ENCODE measurements around the gene GATA3.

Gene GATA3

DNA sequence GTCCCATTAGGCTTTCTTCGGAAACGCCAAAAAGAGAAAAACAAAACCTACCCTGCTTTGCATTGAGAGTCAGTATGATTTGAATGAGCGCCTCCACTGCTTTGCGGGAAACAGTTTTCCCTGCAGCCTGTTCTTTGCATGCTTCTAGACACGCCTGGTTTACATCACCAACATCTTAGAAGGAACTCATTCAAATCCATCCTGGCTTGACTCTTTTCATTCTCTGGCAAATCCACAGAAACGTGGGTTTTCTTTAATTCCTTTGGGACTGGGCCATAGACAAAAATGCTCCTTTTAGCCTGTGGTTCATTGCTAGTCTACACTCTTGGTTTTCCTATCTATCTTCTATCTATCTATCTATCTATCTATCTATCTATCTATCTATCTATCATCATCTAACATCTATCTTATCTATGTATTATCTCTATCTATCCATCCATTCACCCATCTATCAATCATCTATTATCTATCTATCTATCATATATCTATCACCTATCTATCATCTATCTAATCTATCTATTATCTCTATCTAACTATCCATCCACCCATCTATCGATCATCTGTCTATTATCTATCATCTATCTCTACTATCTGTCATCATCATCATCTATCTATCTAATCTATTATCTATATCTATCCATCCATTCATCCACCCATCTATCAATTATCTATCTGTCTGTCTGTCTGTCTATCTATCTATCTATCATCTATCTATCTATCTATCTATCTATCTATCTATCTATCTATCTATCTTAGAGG, 68.3 kb downstream of the GATA3 start:
- H3K9ac ChIP-seq: no peak overlapping the region
- H3K36me3 ChIP-seq: no peaks in the 10 kb centered on the region
- no peaks in the 10 kb centered on the region for H4K20me1 ChIP-seq
- no peak overlapping the region for H3K4me3 ChIP-seq
- no peak for TF ChIP-seq Cebpa-rat (IDR thresholded peaks at IDR 0.05)
- no peak overlapping the region for H3K27ac ChIP-seq
- peaks cover 0 to 14% (median 0%) of the 10 kb centered on the region in 11 experiments; a peak in 3 of 22 replicates for H3K27me3 ChIP-seq
- H3K4me1 ChIP-seq: no peaks in the 10 kb centered on the region
- no peak overlapping the region for H3K4me2 ChIP-seq
- H3K9me3 ChIP-seq (replicated peaks in 1 of 11): no peaks in the 10 kb centered on the region; a peak in 1 of 22 replicates

DNA sequence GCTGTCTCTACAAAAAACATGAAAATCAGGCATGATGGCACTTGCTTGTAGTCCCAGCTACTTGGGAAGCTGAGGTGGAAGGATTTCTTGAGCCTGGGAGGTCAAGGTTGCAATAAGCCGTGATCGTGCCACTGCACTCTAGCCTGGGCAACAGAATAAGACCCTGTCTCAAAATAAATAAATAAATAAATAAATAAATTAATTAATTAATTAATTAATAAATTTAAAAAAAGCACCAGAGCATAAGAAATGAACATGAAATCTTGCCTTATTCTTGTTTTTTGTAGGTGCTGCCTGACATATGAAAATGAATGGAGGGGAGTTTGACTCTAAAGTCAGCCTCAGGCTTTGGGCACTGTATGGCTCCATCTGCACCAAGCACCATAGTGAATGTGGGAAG, 69.9 kb downstream of the GATA3 start:
- Histone ChIP-seq H3K4me3 (no peak overlapping the region), H3K4me2 (no peak overlapping the region), H3K4me1 (no peaks in the 10 kb centered on the region), H3K9ac (no peak overlapping the region), H4K20me1 (no peaks in the 10 kb centered on the region), H3K36me3 (no peaks in the 10 kb centered on the region), H3K27me3 (peaks cover 0 to 31% (median 6%) of the 10 kb centered on the region in 11 experiments; a peak in 11 of 22 replicates), H3K9me3 (replicated peaks in 1 of 11) (no peaks in the 10 kb centered on the region; a peak in 1 of 22 replicates), H3K27ac (no peak overlapping the region)
- no peak for TF ChIP-seq Cebpa-rat (IDR thresholded peaks at IDR 0.05)
